GM21529 (cell line): ENCODE results near the gene BBOX1.
"Not testable (repeated sequence)": the region's sequence is repeated elsewhere in the genome, so short reads cannot be mapped to it uniquely, and the experiment has no call there.

ENCODE experiments used
- ATAC-seq: cut with Tn5 transposase; IDR thresholded peaks from one replicate; pipeline ENCODE4 v1.9.1; 2021; ENCODE audit not compliant: unreplicated experiment

Gene BBOX1, protein sequence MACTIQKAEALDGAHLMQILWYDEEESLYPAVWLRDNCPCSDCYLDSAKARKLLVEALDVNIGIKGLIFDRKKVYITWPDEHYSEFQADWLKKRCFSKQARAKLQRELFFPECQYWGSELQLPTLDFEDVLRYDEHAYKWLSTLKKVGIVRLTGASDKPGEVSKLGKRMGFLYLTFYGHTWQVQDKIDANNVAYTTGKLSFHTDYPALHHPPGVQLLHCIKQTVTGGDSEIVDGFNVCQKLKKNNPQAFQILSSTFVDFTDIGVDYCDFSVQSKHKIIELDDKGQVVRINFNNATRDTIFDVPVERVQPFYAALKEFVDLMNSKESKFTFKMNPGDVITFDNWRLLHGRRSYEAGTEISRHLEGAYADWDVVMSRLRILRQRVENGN

GRCh38 chr11:27040302-27041115 is at the start of gene BBOX1:
TSS of gene BBOX1 (plus strand) at chr11:27040815. CDS start at chr11:27055431, 14,616 bp downstream.
- no peak for ATAC-seq

DNA sequence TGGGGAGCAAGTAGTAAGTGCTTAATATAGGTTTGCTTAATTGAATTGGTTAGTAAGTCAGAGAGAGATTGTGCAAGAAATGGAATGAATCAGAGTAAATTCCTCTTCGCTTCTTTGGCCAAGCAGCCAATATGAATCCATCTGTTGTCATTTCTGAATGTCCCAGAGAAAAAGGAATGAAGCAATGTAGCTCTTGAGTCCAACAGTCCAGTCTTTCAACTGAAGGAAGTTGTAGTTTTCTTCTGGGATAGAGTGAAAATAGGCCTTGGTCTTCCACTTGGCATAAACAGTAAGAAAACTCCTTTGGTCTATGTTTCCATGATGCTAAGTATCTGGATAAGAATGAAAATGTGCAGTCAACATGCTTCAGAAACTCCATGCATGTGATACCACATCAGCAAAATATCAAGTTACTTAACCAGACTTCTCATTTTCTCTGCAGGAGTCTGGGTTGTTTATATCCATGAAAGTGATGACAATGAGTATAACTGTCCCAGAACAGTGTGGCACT is 48.5 kb upstream of the BBOX1 start:
- ATAC-seq, result no peak

GRCh38 chr11:26993965-26994457 is 46.6 kb upstream of the BBOX1 start, which contains the start of gene FIBIN:
TSS of gene FIBIN (plus strand) at chr11:26994112. CDS start at chr11:26994527, 415 bp downstream.
- no peak for ATAC-seq

DNA sequence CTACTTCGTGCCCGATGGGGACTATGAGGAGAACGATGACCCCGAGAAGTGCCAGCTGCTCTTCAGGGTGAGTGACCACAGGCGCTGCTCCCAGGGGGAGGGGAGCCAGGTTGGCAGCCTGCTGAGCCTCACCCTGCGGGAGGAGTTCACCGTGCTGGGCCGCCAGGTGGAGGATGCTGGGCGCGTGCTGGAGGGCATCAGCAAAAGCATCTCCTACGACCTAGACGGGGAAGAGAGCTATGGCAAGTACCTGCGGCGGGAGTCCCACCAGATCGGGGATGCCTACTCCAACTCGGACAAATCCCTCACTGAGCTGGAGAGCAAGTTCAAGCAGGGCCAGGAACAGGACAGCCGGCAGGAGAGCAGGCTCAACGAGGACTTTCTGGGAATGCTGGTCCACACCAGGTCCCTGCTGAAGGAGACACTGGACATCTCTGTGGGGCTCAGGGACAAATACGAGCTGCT is 46.0 kb upstream of the BBOX1 start:
- ATAC-seq, result no peak

- no peak for ATAC-seq
Measured at GRCh38 chr11:26995701-26996460, 44.7 kb upstream of the BBOX1 start.

GRCh38 chr11:26997378-26997777 is 43.2 kb upstream of the BBOX1 start:
- no peak for ATAC-seq

DNA sequence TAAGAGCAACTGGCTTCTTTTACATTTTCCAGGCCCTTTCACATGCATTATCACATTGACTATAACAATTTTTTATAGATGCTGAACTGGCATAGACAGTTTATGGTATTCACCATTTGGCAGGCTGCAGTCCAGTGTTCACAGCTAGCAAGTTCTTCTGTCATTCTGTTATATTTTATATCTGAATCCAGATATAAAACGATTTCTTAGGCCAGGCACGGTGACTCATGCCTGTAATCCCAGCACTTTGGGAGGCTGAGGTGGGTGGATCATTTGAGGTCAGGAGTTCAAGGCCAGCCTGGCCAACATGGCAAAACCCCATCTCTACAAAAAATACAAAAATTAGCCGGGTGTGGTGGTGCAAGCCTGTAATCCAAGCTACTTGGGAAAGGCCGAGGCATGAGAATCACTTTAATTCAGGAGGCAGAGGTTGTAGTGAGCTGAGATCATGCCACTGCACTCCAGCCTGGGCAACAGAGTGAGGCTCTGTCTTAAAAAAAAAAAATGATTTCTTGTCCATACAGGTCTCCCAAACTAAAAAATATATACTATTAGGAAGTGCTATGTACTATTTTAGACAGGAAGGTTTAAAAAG is 39.4 kb upstream of the BBOX1 start:
- not testable (repeated sequence) for ATAC-seq

- no peak for ATAC-seq
Measured at GRCh38 chr11:27002431-27002830, 38.2 kb upstream of the BBOX1 start.

DNA sequence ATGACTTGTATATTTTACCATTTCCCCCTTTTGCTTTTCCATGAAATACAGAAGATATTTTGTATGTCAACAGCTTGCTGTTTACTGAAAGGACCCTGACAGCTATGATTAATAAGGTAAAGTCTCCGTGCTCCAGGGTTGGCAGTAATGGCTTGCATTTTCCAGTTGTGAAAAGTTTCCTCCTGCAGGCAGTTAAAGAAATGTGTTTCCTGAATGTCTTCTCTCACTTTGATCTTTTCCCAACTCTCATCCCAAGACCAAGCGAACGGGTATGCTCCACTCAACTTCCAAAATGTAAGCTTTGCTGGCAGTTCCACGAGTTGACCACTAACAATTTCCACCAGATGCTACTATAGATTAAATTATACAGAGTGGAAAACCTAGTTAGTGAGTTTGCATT is 37.8 kb upstream of the BBOX1 start:
- no peak for ATAC-seq

DNA sequence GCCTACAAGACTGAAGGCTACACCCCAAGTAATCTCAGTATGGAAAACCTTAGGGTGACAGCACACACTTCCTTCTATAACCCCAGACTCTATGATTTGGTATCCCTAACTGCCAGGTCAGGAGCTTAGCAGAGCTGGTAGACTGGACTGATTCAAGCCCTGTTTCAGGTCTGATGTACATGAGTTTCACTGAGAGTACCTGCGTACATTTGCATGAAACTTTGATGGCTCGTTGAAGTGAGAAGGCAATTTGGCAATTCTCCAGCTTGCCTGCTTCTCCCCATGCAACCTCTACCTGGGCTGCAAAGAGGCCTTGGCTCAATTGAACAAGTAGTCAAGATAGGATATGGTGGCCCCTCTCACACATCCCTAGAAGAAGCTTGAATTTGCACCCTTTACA is 36.5 kb upstream of the BBOX1 start:
- ATAC-seq, result no peak

DNA sequence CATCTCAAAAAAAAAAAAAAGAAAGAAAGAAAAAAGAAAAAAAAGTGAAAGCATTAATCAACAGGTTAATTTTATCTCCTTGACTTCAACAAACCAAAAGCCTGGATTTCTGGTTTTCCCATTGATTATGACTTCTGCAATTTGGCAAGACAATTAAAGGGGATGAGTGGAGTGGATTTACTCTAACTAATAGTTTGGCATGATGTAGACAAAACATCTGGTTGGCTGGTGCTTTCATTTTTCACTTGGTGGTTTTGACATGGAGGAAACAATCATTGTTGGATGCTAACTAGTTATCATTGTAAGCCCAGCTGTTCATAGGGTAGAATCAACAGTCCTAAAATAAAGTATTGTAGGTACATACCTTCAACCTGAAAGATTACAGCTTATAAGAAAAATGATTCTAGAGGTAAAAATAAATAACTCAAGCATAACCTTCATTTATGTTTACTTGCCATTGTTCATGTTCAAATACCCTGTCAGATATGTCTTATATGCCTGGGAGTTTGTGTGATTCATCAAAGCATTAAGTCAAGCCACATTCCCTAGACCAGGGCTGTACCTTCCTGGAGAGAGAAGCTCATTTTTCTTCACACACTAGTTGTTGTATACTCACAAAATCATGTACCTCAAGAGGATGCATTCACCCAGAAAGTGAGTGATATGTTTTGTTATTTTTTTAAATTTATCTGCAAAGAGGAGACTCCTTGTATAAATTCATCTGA is 31.6 kb upstream of the BBOX1 start:
- no peak for ATAC-seq

DNA sequence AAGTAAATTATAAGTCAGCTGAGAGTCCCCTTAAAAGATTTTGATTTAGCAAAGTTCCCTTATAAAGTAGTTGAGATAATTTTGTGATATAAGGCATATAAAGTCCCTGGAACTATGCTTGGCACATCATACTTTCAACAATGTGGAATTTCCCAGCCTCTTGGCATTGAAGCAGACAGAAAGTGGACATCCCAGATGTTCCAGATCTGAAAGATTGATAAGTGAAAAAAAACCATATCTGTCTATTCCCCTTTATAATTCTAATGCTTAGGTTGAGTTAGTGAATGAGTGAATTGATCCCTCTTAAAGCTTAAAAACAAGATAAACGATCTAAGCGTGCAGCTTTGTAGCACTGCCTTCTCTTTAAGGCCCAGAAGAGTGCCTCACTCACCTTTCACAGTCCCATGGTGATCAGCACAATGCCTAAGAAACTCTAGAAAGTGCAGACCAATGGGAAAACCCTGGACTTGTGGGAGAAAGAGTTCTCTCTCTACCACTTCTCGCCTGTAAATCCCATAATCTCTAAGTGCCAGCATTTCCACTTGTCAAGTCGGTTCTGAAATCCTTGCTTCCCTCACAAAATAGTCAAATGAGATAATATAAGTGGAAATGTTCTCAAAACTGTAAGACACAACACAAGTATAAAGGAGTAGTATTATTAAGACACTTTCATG is 28.9 kb upstream of the BBOX1 start:
- no peak for ATAC-seq

GRCh38 chr11:27012234-27012921 is 28.2 kb upstream of the BBOX1 start:
- ATAC-seq, result no peak

DNA sequence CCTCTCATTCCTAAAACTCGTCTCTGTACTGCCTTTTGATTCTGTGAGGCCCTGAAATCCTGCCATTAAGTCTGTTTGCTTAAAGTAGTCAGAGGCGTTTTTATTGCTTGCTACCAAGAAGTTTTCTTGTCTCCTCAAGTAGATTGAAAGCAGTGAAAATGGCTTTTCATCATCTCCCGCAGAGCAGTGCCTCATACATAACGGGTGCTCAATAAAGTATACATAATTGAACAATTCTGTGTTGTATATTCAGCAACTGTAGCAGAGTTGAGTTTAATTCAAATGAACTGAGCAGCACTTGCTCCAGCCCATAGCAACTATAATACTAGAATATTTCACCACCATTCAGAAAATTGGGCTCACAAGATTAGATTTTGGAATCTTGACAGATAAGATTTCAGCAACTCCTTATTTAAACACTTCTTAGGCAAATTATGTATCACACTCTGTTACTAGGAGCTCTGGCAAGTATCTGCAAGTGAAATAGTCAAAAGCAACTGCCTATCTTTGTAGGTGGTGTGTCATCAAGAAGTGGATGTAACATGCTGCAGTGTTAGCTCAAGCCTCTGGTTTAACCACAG is 26.7 kb upstream of the BBOX1 start:
- no peak for ATAC-seq

GRCh38 chr11:27018902-27019529 is 21.6 kb upstream of the BBOX1 start:
- no peak for ATAC-seq

- ATAC-seq, result no peak
Measured at GRCh38 chr11:27020751-27021150, 19.9 kb upstream of the BBOX1 start.

GRCh38 chr11:27022659-27023251 is 17.9 kb upstream of the BBOX1 start:
- ATAC-seq, result no peak
